Loucy (cell line): ENCODE measurements around the gene RGN.

Experiments used
- CTCF ChIP-seq: fragments of 200-600 bp; sonication (generic); conservative IDR thresholded peaks from 2 replicates; pipeline ENCODE4 v1.5.1; 2014; ENCODE audit warnings: mild to moderate bottlenecking, antibody characterized with exemption, low read length
- EZH2phosphoT487 ChIP-seq: fragments of 200-600 bp; IDR thresholded peaks from 2 replicates; pipeline ENCODE4 v1.6.1; 2018; ENCODE audit warnings: antibody characterized with exemption, mild to moderate bottlenecking, moderate library complexity, borderline replicate concordance

- TF ChIP-seq CTCF (no peak), EZH2phosphoT487 (no peak)
These were observed at the start of gene RGN for GRCh38 chrX:47078129-47079043.
